Measurements from ENCODE around the gene CBY2.

DNA sequence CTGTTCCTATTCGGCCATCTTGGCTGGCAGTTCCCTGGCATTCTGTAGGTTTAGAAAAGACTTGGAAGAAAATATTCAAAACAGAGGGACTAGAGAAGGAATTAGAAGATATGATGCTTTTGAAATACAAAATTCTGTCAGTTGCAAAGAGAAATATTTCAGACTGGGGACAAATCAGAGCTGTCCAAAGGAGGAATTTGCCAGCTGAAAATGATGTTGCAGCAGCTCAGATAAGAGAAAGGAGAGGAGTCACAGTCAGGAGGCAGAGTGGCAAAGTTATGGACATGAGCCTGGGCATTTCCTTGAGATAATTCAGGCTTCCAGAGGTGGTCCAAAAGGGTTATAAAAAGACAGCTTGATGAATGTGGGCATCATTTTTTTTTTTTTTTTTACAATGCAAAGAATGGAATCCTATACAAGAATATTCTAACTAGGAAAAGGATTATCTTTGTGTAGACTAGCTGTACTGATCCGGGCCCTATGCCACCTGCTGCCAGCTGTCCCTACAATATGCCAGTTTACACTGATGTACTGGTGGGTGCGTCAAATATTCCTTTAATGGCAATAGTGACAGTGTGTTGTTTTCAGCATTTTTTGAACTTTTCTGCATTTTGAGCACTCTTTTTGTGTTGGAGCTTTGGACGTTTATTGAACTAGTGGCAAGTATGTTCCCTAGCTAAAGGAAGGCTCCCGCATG, 31.8 kb upstream of the CBY2 start:
- TF ChIP-seq, protein P1, sequence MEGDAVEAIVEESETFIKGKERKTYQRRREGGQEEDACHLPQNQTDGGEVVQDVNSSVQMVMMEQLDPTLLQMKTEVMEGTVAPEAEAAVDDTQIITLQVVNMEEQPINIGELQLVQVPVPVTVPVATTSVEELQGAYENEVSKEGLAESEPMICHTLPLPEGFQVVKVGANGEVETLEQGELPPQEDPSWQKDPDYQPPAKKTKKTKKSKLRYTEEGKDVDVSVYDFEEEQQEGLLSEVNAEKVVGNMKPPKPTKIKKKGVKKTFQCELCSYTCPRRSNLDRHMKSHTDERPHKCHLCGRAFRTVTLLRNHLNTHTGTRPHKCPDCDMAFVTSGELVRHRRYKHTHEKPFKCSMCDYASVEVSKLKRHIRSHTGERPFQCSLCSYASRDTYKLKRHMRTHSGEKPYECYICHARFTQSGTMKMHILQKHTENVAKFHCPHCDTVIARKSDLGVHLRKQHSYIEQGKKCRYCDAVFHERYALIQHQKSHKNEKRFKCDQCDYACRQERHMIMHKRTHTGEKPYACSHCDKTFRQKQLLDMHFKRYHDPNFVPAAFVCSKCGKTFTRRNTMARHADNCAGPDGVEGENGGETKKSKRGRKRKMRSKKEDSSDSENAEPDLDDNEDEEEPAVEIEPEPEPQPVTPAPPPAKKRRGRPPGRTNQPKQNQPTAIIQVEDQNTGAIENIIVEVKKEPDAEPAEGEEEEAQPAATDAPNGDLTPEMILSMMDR (IDR thresholded peaks at IDR 0.05; ENCODE audit: insufficient read depth, low read length): no peak
- TF ChIP-seq POLR2AphosphoS5 (IDR thresholded peaks at IDR 0.05; ENCODE audit: low read depth): no peak
- TF ChIP-seq, protein P2, sequence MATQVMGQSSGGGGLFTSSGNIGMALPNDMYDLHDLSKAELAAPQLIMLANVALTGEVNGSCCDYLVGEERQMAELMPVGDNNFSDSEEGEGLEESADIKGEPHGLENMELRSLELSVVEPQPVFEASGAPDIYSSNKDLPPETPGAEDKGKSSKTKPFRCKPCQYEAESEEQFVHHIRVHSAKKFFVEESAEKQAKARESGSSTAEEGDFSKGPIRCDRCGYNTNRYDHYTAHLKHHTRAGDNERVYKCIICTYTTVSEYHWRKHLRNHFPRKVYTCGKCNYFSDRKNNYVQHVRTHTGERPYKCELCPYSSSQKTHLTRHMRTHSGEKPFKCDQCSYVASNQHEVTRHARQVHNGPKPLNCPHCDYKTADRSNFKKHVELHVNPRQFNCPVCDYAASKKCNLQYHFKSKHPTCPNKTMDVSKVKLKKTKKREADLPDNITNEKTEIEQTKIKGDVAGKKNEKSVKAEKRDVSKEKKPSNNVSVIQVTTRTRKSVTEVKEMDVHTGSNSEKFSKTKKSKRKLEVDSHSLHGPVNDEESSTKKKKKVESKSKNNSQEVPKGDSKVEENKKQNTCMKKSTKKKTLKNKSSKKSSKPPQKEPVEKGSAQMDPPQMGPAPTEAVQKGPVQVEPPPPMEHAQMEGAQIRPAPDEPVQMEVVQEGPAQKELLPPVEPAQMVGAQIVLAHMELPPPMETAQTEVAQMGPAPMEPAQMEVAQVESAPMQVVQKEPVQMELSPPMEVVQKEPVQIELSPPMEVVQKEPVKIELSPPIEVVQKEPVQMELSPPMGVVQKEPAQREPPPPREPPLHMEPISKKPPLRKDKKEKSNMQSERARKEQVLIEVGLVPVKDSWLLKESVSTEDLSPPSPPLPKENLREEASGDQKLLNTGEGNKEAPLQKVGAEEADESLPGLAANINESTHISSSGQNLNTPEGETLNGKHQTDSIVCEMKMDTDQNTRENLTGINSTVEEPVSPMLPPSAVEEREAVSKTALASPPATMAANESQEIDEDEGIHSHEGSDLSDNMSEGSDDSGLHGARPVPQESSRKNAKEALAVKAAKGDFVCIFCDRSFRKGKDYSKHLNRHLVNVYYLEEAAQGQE (IDR thresholded peaks at IDR 0.05; ENCODE audit: insufficient replicate concordance, low read depth): no peak
- no peak for TF ChIP-seq SPI1 (IDR thresholded peaks at IDR 0.05; ENCODE audit: borderline replicate concordance, low read depth)

Data from HL-60 (cell line).